Measurements from ENCODE around the gene KIF5B.

The KIF5B gene

GRCh38 chr10:32007026-32007425, 49.2 kb downstream of the KIF5B start:
- no peak overlapping the region for H2AFZ ChIP-seq (ENCODE audit: low read depth)

GRCh38 chr10:32005050-32005449, 51.2 kb downstream of the KIF5B start:
- Histone ChIP-seq H2AFZ (ENCODE audit: low read depth) (no peak overlapping the region), H3K36me3 (ENCODE audit: insufficient read depth) (0 out of 2 replicates have a peak, but pooled peaks cover 6% of the 10 kb centered on the region), H3K4me2 (no peak overlapping the region), H4K20me1 (ENCODE audit: insufficient read depth) (no peaks in the 10 kb centered on the region), H3K4me3 (IDR thresholded peaks at IDR 0.05; ENCODE audit: insufficient read depth, low read depth, low read length) (no peak overlapping the region), H3K9ac (no peak overlapping the region), H3K79me2 (ENCODE audit: insufficient read depth, low read depth) (no peaks in the 10 kb centered on the region), H3K27ac (no peak overlapping the region), H3K4me1 (ENCODE audit: low read depth, poor library complexity, severe bottlenecking) (peaks cover 7% of the 10 kb centered on the region), H3K27me3 (ENCODE audit: insufficient read depth, low read depth) (no peaks in the 10 kb centered on the region)
- TF ChIP-seq, protein P1, sequence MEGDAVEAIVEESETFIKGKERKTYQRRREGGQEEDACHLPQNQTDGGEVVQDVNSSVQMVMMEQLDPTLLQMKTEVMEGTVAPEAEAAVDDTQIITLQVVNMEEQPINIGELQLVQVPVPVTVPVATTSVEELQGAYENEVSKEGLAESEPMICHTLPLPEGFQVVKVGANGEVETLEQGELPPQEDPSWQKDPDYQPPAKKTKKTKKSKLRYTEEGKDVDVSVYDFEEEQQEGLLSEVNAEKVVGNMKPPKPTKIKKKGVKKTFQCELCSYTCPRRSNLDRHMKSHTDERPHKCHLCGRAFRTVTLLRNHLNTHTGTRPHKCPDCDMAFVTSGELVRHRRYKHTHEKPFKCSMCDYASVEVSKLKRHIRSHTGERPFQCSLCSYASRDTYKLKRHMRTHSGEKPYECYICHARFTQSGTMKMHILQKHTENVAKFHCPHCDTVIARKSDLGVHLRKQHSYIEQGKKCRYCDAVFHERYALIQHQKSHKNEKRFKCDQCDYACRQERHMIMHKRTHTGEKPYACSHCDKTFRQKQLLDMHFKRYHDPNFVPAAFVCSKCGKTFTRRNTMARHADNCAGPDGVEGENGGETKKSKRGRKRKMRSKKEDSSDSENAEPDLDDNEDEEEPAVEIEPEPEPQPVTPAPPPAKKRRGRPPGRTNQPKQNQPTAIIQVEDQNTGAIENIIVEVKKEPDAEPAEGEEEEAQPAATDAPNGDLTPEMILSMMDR (conservative IDR thresholded peaks at IDR 0.05; ENCODE audit: low read depth, low read length) = peak; percentile 77

More at GRCh38 chr10:32007026-32007425, 49.2 kb downstream of the KIF5B start:
- Histone ChIP-seq H3K4me1 (ENCODE audit: low read depth, poor library complexity, severe bottlenecking) (peaks cover 6% of the 10 kb centered on the region), H3K79me2 (ENCODE audit: insufficient read depth, low read depth) (no peaks in the 10 kb centered on the region), H3K27me3 (ENCODE audit: insufficient read depth, low read depth) (no peaks in the 10 kb centered on the region), H3K9ac (no peak overlapping the region), H3K4me3 (IDR thresholded peaks at IDR 0.05; ENCODE audit: insufficient read depth, low read depth, low read length) (no peak overlapping the region), H3K27ac (no peak overlapping the region), H4K20me1 (ENCODE audit: insufficient read depth) (no peaks in the 10 kb centered on the region), H3K4me2 (no peak overlapping the region), H3K36me3 (ENCODE audit: insufficient read depth) (peaks cover 9% of the 10 kb centered on the region; the same call in 1 of the 2 replicates)
- TF ChIP-seq, protein P1 (conservative IDR thresholded peaks at IDR 0.05; ENCODE audit: low read depth, low read length) = no peak

- TF ChIP-seq, protein P1 (conservative IDR thresholded peaks at IDR 0.05; ENCODE audit: low read depth, low read length) = no peak
- Histone ChIP-seq H3K4me1 (ENCODE audit: low read depth, poor library complexity, severe bottlenecking) (peaks cover 7% of the 10 kb centered on the region), H4K20me1 (ENCODE audit: insufficient read depth) (no peaks in the 10 kb centered on the region), H3K27ac (no peak overlapping the region), H3K9ac (no peak overlapping the region), H3K79me2 (ENCODE audit: insufficient read depth, low read depth) (no peaks in the 10 kb centered on the region), H3K4me3 (IDR thresholded peaks at IDR 0.05; ENCODE audit: insufficient read depth, low read depth, low read length) (no peak overlapping the region), H3K36me3 (ENCODE audit: insufficient read depth) (0 out of 2 replicates have a peak, but pooled peaks cover 2% of the 10 kb centered on the region), H3K4me2 (no peak overlapping the region), H2AFZ (ENCODE audit: low read depth) (no peak overlapping the region), H3K27me3 (ENCODE audit: insufficient read depth, low read depth) (no peaks in the 10 kb centered on the region)
Measured at GRCh38 chr10:32004161-32004591, 52.0 kb downstream of the KIF5B start.

GRCh38 chr10:32002531-32002930, 53.7 kb downstream of the KIF5B start:
- Histone ChIP-seq H3K27ac (no peak overlapping the region), H3K36me3 (ENCODE audit: insufficient read depth) (no peaks in the 10 kb centered on the region)
- TF ChIP-seq, protein P1 (conservative IDR thresholded peaks at IDR 0.05; ENCODE audit: low read depth, low read length) = no peak

More at GRCh38 chr10:32002531-32002930, 53.7 kb downstream of the KIF5B start:
- H2AFZ ChIP-seq (ENCODE audit: low read depth) = no peak overlapping the region
- H4K20me1 ChIP-seq (ENCODE audit: insufficient read depth) = no peaks in the 10 kb centered on the region
- H3K79me2 ChIP-seq (ENCODE audit: insufficient read depth, low read depth) = no peaks in the 10 kb centered on the region
- no peak overlapping the region for H3K4me2 ChIP-seq
- H3K4me1 ChIP-seq (ENCODE audit: low read depth, poor library complexity, severe bottlenecking) = peaks cover 7% of the 10 kb centered on the region
- no peaks in the 10 kb centered on the region for H3K27me3 ChIP-seq (ENCODE audit: insufficient read depth, low read depth)
- no peak overlapping the region for H3K4me3 ChIP-seq (IDR thresholded peaks at IDR 0.05; ENCODE audit: insufficient read depth, low read depth, low read length)
- no peak overlapping the region for H3K9ac ChIP-seq

Measured in KMS-11 (cell line).